HUES64 (cell line): ENCODE results near the gene FITM2.
"Not testable (repeated sequence)": the region's sequence is repeated elsewhere in the genome, so short reads cannot be mapped to it uniquely, and the experiment has no call there.

Experiments
- H3K27ac ChIP-seq: 2 replicates; pipeline ENCODE4 v1.7.0; 2013; ENCODE audit warnings: low read depth, low read length, inconsistent platforms
- H3K27me3 ChIP-seq: 2 replicates; pipeline ENCODE4 v1.6.1; 2013; ENCODE audit warnings: mild to moderate bottlenecking, low read length; ENCODE audit not compliant: insufficient read depth
- H3K36me3 ChIP-seq: 2 replicates; pipeline ENCODE4 v1.6.1; 2013; ENCODE audit warnings: mild to moderate bottlenecking, low read length; ENCODE audit not compliant: insufficient read depth
- H3K4me1 ChIP-seq: 2 replicates; pipeline ENCODE4 v1.6.1; 2013; ENCODE audit warnings: mild to moderate bottlenecking, low read length, moderate library complexity; ENCODE audit not compliant: insufficient read depth
- H3K4me3 ChIP-seq: 2 replicates; pipeline ENCODE4 v1.5.1; 2013; ENCODE audit warnings: mild to moderate bottlenecking, low read length, moderate library complexity
- H3K9ac ChIP-seq: 2 replicates; pipeline ENCODE4 v1.6.1; 2013; ENCODE audit warnings: mild to moderate bottlenecking, low read depth, low read length
- H3K9me3 ChIP-seq: 2 replicates; pipeline ENCODE4 v1.6.1; 2013; ENCODE audit warnings: low read depth, low read length; ENCODE audit not compliant: insufficient read depth
- WGBS: fragments of 150-250, 120-280 bp; methylation state at CpG from one replicate; pipeline ENCODE4 v1.1.7; 2013; ENCODE audit warnings: missing lambda C conversion rate; 5-methylcytosine and 5-hydroxymethylcytosine counted together

Gene FITM2

DNA sequence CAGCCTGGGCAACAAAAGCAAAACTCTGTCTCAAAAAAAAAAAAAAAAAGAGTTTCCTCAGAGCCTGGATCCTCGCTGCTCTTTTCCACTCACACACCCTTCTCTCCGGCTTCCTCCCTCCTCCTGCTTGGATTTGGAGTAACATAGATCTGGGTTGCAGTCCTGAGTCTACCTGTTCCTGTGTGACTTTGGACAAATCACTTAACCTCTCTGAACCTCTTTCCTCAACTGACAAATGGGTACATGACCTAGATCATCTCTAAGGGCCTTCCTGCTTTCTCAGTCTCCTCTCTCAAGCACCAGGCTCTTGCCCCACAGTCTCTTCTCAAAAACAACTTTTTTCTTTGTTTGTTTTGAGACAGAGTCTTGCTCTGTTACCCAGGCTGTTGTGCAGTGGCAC lies 20.2 kb upstream of the FITM2 start:
- H3K4me1 ChIP-seq: peaks cover 6% of the 10 kb centered on the region
- H3K9me3 ChIP-seq: no peaks in the 10 kb centered on the region
- H3K36me3 ChIP-seq: no peaks in the 10 kb centered on the region
- no peak overlapping the region for H3K4me3 ChIP-seq
- WGBS: 100% methylated on average over 2 of the region's 2 CpGs
- H3K9ac ChIP-seq: no peak overlapping the region
- H3K27ac ChIP-seq: no peak overlapping the region
- H3K27me3 ChIP-seq: no peaks in the 10 kb centered on the region; the same call in 1 of the 2 replicates

DNA sequence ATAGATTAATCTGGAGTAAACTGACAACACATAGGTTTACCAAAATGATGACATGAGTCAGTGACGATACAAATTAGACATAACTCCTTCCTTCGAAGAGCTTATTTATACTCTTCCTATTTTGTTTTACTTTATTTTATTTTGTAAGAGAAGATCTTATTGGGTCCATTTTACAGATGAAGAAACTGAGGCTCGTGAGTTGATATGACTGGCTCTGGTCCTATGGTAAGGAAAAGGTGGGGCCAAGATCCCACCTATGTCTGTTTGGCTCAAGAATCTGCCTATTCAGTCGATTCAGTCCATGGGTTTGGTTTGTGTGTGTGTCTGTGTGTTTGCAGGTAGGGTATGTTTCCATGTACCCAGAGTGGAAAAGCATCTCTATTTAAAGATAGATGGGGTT lies 17.4 kb upstream of the FITM2 start:
- WGBS: 80% methylated on average over 4 of the region's 4 CpGs
- Histone ChIP-seq H3K36me3 (no peaks in the 10 kb centered on the region), H3K9ac (no peak overlapping the region), H3K27me3 (no peaks in the 10 kb centered on the region), H3K9me3 (no peaks in the 10 kb centered on the region), H3K27ac (no peak overlapping the region), H3K4me3 (no peak overlapping the region), H3K4me1 (peaks cover 9% of the 10 kb centered on the region; the same call in 1 of the 2 replicates)

DNA sequence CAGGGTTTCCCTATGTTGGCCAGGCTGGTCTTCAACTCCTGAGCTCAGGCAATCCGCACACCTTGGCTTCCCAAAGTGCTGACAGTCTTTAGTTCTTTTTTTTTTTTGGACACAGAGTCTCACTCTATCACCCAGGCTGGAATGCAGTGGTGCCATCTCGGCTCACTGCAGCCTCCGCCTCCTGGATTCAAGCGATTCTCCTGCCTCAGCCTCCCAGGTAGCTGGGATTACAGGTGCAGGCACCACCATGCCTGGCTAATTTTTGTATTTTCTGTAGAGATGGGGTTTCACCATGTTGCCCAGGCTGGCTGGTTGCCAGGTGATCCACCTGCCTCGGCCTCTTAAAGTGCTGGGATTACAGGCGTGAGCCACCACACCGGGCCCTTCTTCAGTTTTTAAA lies 16.7 kb upstream of the FITM2 start:
- 94% methylated on average over 7 of the region's 7 CpGs for WGBS
- H3K9me3 ChIP-seq, H3K36me3 ChIP-seq, H3K27ac ChIP-seq, H3K9ac ChIP-seq, H3K4me3 ChIP-seq, H3K4me1 ChIP-seq, H3K27me3 ChIP-seq: not testable (repeated sequence)

DNA sequence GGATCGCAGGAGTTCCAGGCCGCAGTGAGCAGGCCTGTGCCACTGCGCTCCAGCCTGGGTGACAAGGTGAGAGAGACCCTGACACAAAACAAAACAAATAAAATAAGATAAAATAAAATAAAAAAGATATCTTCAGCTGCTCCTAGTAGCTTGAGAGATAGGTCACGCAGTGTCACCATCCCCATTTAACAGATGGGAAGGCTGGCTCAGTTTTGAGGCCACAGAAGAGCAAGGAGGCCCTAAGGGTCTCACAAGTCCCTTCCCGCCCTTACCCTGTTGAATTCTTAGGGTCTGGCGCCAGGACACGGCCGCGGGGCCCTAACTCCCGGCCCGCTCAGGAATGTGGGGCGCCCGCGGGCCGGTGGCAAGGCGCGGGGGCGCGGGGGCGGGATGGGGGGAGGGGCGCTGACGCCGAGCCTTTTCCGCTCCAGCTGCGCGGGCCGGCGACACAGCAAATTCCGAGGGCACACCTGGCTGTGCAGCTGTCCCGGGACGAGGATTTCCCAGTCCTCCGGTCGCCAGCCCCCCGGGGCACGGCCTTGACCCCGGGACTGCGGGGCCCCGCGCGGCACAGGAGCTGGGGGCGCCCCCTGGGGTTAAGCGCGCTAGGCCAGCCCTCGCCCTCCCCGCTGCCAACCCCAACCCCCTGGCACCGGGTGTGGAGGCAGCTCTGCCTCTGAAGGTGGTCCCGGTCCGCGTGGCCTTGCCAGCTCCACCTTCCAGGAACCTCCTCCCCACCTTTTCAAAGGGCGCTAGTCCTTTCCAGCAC lies 15.6 kb upstream of the FITM2 start:
- H3K9me3 ChIP-seq: no peaks in the 10 kb centered on the region
- H3K36me3 ChIP-seq: no peaks in the 10 kb centered on the region
- H3K9ac ChIP-seq: peak overlapping the region; percentile 49; the same call in 1 of the 2 replicates
- peak overlapping the region; percentile 45; the same call in 1 of the 2 replicates for H3K27ac ChIP-seq
- peak overlapping the region; percentile 41 for H3K4me3 ChIP-seq
- 16% methylated on average over 50 of the region's 50 CpGs for WGBS
- peaks cover 9% of the 10 kb centered on the region; the same call in 1 of the 2 replicates for H3K4me1 ChIP-seq
- H3K27me3 ChIP-seq: no peaks in the 10 kb centered on the region

DNA sequence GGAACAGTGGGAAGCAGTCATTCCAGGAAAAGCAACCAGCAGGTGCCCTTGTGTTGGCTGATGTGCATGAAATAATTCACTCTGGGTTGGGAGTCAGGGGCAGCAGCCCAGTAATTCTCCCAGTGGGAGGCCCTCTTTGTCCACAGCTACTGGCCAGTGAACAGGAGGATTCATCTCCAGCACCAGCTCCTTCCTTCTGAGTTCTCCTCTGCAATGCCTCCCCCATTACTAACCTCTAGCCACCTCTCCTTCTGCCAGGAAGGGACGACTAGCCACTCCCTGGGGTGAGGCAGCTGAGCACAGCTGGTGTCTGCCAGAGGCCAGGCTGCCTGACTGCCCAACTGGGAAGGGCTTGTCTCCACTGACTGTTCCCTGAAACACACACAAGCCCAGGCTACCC lies 13.3 kb upstream of the FITM2 start:
- Histone ChIP-seq H3K9ac (no peak overlapping the region), H3K9me3 (no peaks in the 10 kb centered on the region), H3K4me3 (no peak overlapping the region), H3K27ac (peak overlapping the region; percentile 78), H3K36me3 (no peaks in the 10 kb centered on the region), H3K27me3 (no peaks in the 10 kb centered on the region), H3K4me1 (peaks cover 9% of the 10 kb centered on the region; the same call in 1 of the 2 replicates)
- WGBS: 7% methylated on average over 1 of the region's 1 CpG

DNA sequence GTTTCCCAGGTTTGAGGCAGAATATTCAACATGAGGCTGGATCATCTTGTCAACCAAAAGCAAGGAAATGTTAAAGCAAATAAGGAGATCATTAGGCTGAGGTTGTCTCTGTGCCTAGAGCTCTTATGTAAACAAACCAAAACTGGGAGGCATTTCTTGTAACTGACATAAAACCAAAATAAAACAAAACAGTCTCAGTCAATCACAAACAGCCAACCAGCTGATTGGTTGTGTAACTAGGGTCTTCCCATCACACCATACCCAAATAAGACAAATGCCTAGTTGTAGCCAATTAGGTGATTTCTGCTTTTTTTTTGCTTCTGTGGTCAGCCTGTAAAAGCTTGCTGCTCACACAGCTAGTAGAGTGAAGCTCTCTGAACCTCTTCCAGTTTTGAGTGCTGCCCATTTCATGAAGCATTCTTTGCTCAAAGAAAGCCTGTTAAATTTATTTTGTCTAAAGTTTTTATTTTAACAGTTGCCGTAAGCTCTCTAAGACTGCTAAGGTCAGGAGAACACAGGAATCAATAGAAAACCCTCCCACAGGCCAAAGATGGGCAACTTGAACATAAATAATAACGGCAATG lies 8.9 kb upstream of the FITM2 start:
- H3K36me3 ChIP-seq: no peaks in the 10 kb centered on the region
- no peak overlapping the region for H3K4me3 ChIP-seq
- H3K27ac ChIP-seq: no peak overlapping the region
- no peak overlapping the region for H3K9ac ChIP-seq
- no peaks in the 10 kb centered on the region for H3K9me3 ChIP-seq
- 92% methylated on average over 2 of the region's 2 CpGs for WGBS
- no peaks in the 10 kb centered on the region for H3K27me3 ChIP-seq
- H3K4me1 ChIP-seq: peaks cover 5% of the 10 kb centered on the region; the same call in 1 of the 2 replicates

DNA sequence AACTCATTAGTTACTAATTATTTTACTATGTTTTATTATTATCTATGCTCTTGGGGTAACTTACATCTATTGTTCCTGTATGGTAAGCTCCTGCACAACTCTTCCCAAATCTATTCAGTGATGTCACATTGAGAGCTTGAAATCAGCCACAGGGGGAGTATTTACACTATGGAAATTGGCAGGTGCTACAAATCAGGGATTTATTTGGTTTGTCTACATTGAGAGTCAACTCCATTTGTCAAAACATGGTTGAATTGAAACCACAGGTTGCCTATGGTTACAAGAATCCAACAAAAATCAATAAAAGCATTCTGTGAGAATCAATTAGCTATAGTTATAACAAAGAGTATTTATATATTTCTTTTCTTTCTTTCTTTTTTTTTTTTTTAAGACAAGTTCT lies 3.9 kb upstream of the FITM2 start:
- no peak overlapping the region for H3K4me3 ChIP-seq
- no peak overlapping the region for H3K9ac ChIP-seq
- H3K27ac ChIP-seq: no peak overlapping the region
- H3K36me3 ChIP-seq: no peaks in the 10 kb centered on the region
- peaks cover 15% of the 10 kb centered on the region for H3K27me3 ChIP-seq
- no peaks in the 10 kb centered on the region for H3K9me3 ChIP-seq
- no peaks in the 10 kb centered on the region for H3K4me1 ChIP-seq

DNA sequence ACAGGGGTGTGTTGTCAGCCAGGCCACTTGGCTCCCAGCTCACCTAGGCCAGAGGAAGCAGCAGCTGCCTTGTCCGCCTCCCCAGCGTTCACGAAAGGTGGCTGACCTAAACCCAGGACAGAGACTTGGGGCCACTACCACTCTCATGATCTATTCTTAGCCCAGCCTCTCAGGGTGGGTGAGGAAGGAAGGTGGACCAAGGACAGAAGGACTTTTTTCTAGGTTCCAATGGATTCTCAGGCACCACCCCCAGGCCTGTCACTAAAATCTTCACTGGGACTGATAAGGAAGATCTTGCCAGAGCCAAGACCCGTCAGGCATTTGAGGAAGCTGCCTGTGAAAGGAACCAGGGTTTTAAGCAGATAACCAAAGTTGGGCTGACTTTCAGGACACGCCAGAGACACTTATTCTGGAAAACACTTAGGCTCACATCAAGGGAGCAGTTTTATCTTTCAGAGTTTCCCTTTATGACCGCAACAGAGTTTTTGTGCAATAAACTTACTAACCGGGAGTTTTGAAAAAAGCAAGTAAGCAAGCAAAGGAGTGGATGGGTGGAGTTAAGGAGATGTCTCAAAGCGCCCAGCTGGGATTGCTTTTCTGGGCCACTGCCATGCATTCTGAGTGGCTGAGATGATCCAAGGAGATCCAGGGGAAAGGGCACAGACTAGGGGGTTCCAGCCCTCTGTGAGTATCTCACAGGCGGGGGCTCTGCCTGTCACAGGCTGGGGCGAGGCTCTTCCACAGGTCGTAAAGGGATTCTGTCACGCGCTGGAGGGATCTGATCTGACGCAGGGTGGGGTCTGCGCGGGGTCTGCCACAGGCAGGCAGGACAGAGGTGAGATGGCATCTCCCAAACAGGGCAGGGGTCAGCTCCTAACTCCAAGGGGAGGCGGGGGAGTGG lies 989 bp downstream of the FITM2 start:
- peak overlapping the region; percentile 68 for H3K9ac ChIP-seq
- H3K9me3 ChIP-seq: no peaks in the 10 kb centered on the region
- H3K27ac ChIP-seq: no peak overlapping the region
- WGBS: 43% methylated on average over 17 of the region's 17 CpGs
- no peaks in the 10 kb centered on the region for H3K36me3 ChIP-seq
- H3K4me3 ChIP-seq: peak overlapping the region; percentile 84
- no peaks in the 10 kb centered on the region for H3K4me1 ChIP-seq
- H3K27me3 ChIP-seq: peaks cover 15% of the 10 kb centered on the region

DNA sequence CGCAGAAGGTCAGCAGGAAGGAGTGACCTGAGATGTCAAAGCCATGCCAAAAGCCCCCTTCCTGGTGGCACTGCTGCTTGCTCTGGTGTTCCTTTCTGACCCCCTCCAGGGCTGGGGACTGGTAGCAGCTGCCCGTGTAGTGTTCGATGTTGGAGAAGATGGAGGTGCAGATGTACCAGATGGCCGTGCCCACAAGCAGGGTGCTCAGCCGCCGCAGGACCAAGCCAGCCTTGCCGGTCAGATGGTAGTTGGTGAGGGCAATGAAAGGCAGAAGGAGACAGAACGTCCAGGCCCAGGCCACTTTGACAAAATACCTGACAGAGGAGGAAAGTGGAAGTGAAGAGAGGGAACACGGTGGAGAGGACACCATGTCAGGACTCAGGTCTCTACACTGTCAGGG lies 4.1 kb downstream of the FITM2 start:
- Histone ChIP-seq H3K9me3 (no peaks in the 10 kb centered on the region), H3K4me3 (no peak overlapping the region), H3K4me1 (no peaks in the 10 kb centered on the region), H3K27ac (no peak overlapping the region), H3K9ac (no peak overlapping the region), H3K36me3 (no peaks in the 10 kb centered on the region), H3K27me3 (peaks cover 11% of the 10 kb centered on the region; the same call in 1 of the 2 replicates)
- 91% methylated on average over 9 of the region's 9 CpGs for WGBS

DNA sequence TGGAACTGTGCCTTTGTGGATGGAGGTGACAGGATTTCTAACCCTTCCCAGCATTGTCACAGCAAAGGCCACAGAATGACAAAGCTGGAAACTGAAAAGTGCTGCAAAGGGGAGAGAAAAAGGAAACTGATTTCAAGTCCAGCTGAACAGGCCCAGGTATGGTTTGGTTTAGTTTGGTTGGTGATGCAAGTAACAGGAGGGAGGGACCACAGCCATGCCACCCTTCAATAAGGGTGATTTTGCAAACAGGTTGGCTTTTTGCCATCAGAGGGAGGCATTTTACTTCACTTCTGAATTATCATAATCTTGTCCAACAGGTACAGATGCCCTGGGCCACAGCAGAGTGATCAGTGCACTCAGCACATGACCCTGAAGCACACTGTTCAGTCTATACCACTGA lies 6.6 kb downstream of the FITM2 start:
- no peaks in the 10 kb centered on the region for H3K9me3 ChIP-seq
- H3K4me3 ChIP-seq: no peak overlapping the region
- H3K27me3 ChIP-seq: no peaks in the 10 kb centered on the region
- no peak overlapping the region for H3K9ac ChIP-seq
- no peak overlapping the region for H3K27ac ChIP-seq
- H3K4me1 ChIP-seq: no peaks in the 10 kb centered on the region
- H3K36me3 ChIP-seq: no peaks in the 10 kb centered on the region

DNA sequence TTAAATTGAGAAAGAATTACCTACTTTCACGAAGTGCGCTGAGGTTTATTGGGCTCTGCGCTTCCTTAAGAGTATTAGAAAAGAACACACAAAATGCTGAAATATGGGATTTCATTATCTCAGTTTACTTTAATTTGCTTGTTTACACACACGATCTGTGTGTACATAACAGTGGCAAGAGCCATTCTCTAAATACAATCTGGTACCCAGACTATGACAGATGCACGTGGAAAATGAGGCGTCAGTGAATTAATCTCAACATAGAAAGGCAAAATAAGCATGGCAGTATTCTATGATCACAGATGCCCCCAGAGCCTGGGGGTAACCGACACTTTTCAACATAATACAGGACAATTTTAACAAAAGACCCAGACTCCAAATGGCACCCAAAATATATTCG lies 8.3 kb downstream of the FITM2 start:
- Histone ChIP-seq H3K27ac (no peak overlapping the region), H3K9ac (no peak overlapping the region), H3K4me3 (no peak overlapping the region), H3K27me3 (no peaks in the 10 kb centered on the region), H3K36me3 (no peaks in the 10 kb centered on the region), H3K4me1 (no peaks in the 10 kb centered on the region), H3K9me3 (no peaks in the 10 kb centered on the region)
- 96% methylated on average over 8 of the region's 8 CpGs for WGBS
